GM18499 (cell line): ENCODE measurements around the gene PCDHB7.
"Not testable (repeated sequence)": the region's sequence is repeated elsewhere in the genome, so short reads cannot be mapped to it uniquely, and the experiment has no call there.

Source experiments
- ATAC-seq: cut with Tn5 transposase; IDR thresholded peaks from one replicate; pipeline ENCODE4 v1.9.1; 2021; ENCODE audit warnings: moderate number of reproducible peaks; ENCODE audit not compliant: insufficient read depth, unreplicated experiment

Gene PCDHB7

DNA sequence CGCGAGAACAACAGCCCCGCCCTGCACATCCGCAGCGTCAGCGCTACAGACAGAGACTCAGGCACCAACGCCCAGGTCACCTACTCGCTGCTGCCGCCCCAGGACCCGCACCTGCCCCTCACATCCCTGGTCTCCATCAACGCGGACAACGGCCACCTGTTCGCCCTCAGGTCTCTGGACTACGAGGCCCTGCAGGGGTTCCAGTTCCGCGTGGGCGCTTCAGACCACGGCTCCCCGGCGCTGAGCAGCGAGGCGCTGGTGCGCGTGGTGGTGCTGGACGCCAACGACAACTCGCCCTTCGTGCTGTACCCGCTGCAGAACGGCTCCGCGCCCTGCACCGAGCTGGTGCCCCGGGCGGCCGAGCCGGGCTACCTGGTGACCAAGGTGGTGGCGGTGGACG is 43.1 kb downstream of the PCDHB7 start:
- not testable (repeated sequence) for ATAC-seq

DNA sequence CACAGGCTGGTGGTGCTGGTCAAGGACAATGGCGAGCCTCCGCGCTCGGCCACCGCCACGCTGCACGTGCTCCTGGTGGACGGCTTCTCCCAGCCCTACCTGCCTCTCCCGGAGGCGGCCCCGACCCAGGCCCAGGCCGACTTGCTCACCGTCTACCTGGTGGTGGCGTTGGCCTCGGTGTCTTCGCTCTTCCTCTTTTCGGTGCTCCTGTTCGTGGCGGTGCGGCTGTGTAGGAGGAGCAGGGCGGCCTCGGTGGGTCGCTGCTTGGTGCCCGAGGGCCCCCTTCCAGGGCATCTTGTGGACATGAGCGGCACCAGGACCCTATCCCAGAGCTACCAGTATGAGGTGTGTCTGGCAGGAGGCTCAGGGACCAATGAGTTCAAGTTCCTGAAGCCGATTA is 43.6 kb downstream of the PCDHB7 start:
- not testable (repeated sequence) for ATAC-seq

- ATAC-seq = no peak
Observed at GRCh38 chr5:141223112-141223783, 50.8 kb downstream of the PCDHB7 start, which contains the start of gene PCDHB14. TSS of gene PCDHB14 (plus strand) at chr5:141223343. CDS start at chr5:141223506, 163 bp downstream.

GRCh38 chr5:141224844-141225243 is 52.4 kb downstream of the PCDHB7 start:
- ATAC-seq = not testable (repeated sequence)

DNA sequence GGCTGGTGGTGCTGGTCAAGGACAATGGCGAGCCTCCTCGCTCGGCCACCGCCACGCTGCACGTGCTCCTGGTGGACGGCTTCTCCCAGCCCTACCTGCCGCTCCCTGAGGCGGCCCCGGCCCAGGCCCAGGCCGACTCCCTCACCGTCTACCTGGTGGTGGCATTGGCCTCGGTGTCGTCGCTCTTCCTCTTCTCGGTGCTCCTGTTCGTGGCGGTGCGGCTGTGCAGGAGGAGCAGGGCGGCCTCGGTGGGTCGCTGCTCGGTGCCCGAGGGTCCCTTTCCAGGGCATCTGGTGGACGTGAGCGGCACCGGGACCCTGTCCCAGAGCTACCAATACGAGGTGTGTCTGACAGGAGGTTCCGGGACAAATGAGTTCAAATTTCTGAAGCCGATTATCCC is 53.0 kb downstream of the PCDHB7 start:
- ATAC-seq = not testable (repeated sequence)
